NCI-H1694 treated with DMSO at 0.1 percent for 48 hours (cell line): ENCODE measurements around the gene GPHN.
"Not testable (repeated sequence)": the region's sequence is repeated elsewhere in the genome, so short reads cannot be mapped to it uniquely, and the experiment has no call there.

ENCODE experiments used
- DNase-seq: peaks from one replicate; lab custom pipeline; 2025; lab: John Stamatoyannopoulos, UW

Gene GPHN

DNA sequence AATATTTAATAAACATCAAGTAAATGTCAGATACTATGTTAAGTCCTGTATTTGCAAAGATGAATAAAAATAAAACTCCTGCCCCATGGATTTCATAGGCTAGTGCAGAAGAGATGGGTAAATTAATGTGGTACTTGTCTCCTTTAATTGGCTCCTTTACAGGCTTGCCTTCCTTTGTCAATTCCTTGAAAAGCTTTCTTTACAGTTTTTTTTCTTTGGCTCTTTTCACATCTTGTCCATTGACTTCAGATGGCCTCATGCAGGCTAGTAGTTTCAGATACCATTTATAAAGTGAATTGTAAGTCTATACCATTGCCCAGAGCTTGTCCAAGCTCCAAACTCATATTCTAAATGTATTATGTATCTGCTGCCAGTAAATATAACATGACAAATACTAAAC lies 552.6 kb downstream of the GPHN start:
- DNase-seq: no peak

DNA sequence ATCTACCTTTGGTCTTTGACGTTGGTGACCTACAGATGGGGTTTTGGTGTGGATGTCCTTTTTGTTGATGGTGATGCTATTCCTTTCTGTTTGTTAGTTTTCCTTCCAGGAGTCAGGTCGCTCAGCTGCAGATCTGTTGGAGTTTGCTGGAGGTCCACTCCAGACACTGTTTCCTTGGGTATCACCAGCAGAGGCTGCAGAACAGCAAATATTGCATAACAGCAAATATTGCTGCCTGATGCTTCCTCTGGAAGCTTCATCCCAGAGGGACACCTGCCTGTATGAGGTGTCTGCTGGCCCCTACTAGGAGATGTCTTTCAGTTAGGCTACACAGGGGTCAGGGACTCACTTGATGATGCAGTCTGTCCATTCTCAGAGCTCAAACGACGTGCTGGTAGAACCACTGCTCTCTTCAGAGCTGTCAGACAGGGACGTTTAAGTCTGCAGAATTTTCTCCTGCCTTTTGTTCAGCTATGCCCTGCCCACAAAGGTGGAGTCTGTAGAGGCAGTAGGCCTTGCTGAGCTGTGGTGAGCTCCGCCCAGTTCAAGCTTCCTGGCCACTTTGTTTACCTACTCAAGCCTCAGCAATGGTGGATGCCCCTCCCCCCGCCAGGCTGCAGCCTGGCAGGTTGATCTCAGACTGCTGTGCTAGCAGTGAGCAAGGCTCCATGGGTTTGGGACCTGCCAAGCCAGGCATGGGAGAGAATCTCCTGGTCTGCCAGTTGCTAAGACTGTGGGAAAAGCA lies 559.3 kb downstream of the GPHN start:
- DNase-seq: not testable (repeated sequence)

DNA sequence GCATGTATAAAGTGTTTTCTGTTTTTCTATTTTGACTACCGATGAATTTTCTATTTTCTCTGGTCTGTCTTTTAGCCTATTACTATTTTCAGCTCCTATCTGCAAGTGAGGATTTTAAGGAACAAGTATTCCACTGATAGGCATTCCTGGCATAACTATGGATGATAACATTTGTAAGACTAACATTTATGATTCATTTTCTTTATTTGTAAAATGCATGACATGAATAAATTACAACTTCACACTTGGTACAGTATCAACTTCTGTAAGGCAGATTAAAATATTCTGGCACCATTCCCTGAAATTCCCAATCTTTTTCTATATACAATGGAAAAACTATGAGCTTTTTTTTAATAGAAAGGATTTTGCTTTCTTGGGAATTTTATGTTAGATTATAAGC lies 560.3 kb downstream of the GPHN start:
- no peak for DNase-seq

GRCh38 chr14:67071506-67071905 lies 563.6 kb downstream of the GPHN start:
- no peak for DNase-seq

- no peak for DNase-seq
Measured at GRCh38 chr14:67077921-67078320, 570.0 kb downstream of the GPHN start.

GRCh38 chr14:67079846-67080245 lies 571.9 kb downstream of the GPHN start:
- no peak for DNase-seq

- no peak for DNase-seq
Measured at GRCh38 chr14:67108230-67108629, 600.3 kb downstream of the GPHN start.

- no peak for DNase-seq
Measured at GRCh38 chr14:67111022-67111421, 603.1 kb downstream of the GPHN start.

DNA sequence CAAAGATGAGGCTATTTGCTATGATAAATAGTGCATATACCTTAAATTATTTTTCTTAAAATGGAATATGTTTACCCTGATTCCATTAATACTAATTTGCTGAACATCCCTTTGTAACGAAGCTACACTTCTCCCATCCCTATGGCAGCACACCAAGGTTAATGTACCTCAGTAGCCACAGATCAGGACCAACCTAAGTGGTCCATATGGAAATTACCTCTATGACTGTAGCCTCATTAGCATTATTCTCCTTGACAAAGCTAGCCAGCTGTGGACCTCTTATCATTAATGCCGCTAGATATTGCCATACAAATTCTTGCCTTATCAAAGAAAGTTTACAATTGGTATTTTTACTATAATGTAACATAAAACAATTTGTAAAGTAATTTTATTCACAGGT lies 604.4 kb downstream of the GPHN start:
- no peak for DNase-seq

DNA sequence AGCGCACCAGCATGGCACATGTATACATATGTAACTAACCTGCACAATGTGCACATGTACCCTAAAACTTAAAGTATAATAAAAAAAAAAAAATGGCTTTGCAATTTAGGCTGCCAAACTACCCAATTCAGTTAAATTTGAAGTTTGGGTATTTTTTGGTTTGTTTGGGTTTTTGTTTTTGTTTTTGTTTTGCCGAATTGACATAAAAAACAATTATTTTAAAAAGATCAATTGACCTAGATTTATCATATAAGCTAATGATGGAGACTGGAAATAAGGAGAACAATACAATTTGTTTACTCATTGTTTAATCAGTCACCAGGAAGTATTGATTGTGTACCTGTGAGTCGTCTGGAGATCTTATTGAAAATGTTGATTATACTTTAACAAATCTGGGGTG lies 619.2 kb downstream of the GPHN start:
- no peak for DNase-seq

DNA sequence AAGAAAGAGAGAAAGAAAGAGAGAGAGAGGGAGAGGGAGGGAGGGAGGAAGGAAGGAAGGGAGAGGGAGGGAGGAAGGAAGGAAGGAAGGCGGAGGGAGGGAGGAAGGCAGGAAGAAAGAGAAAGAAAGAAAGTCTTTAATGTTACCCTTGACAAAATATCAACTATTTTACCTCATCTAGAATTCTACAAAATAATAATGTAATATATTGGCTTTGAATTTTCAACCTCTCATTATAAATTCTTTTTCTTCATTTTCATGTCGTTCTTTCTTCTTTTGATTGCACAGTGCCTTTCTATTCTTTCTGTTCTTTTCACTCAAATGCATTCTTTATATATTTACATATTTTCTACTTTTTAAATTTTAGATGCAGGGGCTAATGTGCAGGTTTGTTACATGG lies 621.8 kb downstream of the GPHN start:
- DNase-seq: no peak

- no peak for DNase-seq
Measured at GRCh38 chr14:67131691-67132090, 623.7 kb downstream of the GPHN start.

GRCh38 chr14:67133144-67133543 lies 625.2 kb downstream of the GPHN start:
- no peak for DNase-seq

- DNase-seq: no peak
Measured at GRCh38 chr14:67133595-67134441, 625.9 kb downstream of the GPHN start.

DNA sequence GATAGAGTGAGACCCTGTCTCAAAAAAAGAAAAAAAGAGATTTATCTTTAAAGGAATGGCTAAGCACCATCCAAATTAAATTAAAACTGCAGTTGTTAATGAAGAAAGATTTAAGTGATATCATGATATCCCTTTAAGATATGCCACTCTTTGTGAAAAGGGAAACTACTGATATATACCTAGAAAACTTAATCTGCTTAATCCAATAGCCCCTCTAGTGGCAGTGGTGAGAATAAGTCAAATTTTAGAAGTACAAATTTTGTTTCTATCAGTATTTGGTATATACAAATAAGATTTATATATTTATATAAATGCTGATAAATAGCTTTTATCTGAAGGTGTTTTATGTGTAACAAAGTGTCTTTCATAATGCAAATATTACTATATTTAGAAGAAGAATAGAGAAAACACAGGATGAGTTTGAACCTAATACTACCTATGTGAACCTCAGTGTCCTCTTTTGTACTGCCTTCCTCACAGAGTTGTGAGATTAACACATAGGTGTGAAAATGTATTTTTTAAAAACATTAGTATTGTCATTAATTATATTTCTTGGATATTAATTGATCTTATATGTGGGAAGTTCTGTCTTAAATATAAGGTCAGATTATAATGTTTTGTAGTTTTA lies 629.9 kb downstream of the GPHN start:
- DNase-seq: peak; percentile 23

DNA sequence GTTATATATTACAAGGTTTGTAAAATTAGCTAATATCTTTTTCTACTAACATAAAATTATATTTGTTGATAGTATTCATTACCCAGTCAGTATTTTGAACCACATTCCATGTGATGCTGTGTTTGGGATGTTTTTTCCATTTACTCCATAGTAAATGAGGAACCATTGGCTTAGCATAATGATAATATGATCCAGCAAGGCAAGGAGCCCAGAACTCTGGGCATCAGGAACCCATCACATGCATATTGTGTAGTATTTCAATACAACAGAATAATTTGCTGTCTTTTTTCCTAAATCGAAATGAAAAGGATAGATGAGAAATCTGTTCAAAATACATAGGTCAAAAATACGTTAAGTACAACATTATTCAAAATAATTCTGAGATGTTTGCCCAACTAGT lies 632.6 kb downstream of the GPHN start:
- no peak for DNase-seq

DNA sequence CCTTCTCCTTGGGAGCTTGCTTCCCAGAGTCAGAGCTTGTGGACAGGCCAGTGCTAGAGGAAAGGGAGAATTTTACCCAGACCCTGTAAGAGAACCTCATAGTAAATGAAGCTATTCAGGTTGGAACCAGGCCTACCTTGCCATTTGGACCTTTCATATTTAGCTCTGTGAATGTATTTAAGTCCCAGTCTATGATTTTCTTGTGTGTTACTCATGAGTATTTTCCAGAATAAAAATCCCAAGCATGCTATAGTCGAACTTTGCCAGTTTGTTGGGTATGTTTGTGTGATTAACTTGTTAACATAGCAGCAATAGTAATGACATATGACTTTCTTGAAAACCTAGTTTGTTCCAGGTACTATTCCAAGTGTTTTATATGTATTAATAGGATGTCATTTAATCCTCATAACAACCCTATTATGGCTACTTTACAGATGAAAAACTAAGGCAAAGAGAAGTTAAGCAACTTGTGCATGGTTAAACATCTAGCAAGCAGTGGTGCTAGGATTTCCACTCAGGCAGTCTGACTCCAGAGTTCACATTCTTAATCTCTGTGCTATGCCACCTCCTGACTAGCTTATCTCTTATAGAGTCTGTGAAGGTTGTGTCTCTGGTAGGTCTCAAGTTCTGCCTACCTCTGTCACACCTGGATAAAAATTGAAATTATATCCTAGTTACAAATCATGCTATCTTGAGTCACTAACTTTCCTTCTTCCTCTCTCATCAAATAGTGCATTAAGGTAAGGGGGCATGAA lies 633.4 kb downstream of the GPHN start:
- no peak for DNase-seq

DNA sequence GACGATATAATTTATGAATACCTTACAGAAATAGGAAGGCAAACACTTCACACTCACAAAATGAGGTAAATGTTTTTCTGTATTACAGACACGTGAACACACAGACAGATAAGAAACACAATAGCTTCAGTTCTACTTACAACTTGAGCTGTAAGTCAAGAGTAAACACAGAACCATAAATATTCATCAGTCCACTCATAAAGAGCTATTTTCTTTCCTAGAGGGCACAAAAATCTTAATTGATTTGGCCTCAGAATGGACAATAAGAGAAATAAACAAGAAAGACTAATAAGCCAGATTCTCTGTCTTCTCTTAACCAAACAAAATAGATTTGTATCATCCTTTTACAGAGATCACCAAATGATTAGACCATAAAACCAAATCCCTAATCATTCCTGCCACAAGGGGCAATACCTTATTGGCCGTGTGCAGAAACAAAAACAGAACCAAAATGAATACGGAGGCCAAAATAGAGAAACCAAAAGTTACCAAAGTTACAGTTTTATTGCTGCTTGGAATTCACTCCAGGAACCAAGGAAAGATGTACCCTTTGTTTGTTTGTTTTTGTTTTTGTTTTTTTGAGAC lies 643.2 kb downstream of the GPHN start:
- DNase-seq: no peak

- DNase-seq: no peak
Measured at GRCh38 chr14:67158566-67158965, 650.6 kb downstream of the GPHN start.

GRCh38 chr14:67162385-67162784 lies 654.4 kb downstream of the GPHN start:
- no peak for DNase-seq

- peak; percentile 46 for DNase-seq
Measured at GRCh38 chr14:67166450-67166853, 658.5 kb downstream of the GPHN start.
